SK-N-SH (cell line): ENCODE measurements around the gene PCSK5.

Source experiments
- CHD2 ChIP-seq: fragments of 150-350 bp; IDR thresholded peaks from 2 replicates; pipeline ENCODE4 v1.6.1; 2018; ENCODE audit warnings: low read length; ENCODE audit not compliant: partially characterized antibody
- CTCF ChIP-seq: fragments of 200-600 bp; sonication (generic); IDR thresholded peaks from 2 replicates; pipeline ENCODE4 v1.6.1; 2017; ENCODE audit warnings: antibody characterized with exemption, mild to moderate bottlenecking, moderate library complexity
- EZH2phosphoT487 ChIP-seq: fragments of 200-600 bp; sonication (generic); IDR thresholded peaks from 2 replicates; pipeline ENCODE4 v1.6.1; 2017; ENCODE audit warnings: low read depth, mixed run types, mild to moderate bottlenecking, antibody characterized with exemption, moderate library complexity, borderline replicate concordance
- MXI1 ChIP-seq: IDR thresholded peaks from 2 replicates; pipeline ENCODE4 v1.6.1; 2012; ENCODE audit warnings: mild to moderate bottlenecking, low read depth, low read length, improper control_type of control experiment
- POLR2AphosphoS5 ChIP-seq: IDR thresholded peaks from 2 replicates; pipeline ENCODE4 v1.6.1; 2012; ENCODE audit warnings: low read depth, low read length
- SMC3 ChIP-seq: IDR thresholded peaks from 2 replicates; pipeline ENCODE4 v1.6.1; 2012; ENCODE audit warnings: low read depth, low read length, improper control_type of control experiment
- ZBTB33 ChIP-seq: IDR thresholded peaks from 2 replicates; pipeline ENCODE4 v1.4.0; 2012; ENCODE audit warnings: low read depth, borderline replicate concordance

- TF ChIP-seq POLR2AphosphoS5, result no peak
- no peak for TF ChIP-seq CTCF
- no peak for TF ChIP-seq EZH2phosphoT487
- no peak for TF ChIP-seq CHD2
- TF ChIP-seq SMC3, result no peak
- no peak for TF ChIP-seq ZBTB33
- TF ChIP-seq MXI1, result no peak
Measured at GRCh38 chr9:75911390-75911789, 20.9 kb downstream of the PCSK5 start.
